GF-D8 (cell line): ENCODE data around the gene CALU.
A peak's percentile ranks its signal among the peaks of the same experiment; 100 is the strongest.

ENCODE experiments used
- DNase-seq: peaks from one replicate; lab custom pipeline; 2025; lab: John Stamatoyannopoulos, UW

Gene CALU

DNA sequence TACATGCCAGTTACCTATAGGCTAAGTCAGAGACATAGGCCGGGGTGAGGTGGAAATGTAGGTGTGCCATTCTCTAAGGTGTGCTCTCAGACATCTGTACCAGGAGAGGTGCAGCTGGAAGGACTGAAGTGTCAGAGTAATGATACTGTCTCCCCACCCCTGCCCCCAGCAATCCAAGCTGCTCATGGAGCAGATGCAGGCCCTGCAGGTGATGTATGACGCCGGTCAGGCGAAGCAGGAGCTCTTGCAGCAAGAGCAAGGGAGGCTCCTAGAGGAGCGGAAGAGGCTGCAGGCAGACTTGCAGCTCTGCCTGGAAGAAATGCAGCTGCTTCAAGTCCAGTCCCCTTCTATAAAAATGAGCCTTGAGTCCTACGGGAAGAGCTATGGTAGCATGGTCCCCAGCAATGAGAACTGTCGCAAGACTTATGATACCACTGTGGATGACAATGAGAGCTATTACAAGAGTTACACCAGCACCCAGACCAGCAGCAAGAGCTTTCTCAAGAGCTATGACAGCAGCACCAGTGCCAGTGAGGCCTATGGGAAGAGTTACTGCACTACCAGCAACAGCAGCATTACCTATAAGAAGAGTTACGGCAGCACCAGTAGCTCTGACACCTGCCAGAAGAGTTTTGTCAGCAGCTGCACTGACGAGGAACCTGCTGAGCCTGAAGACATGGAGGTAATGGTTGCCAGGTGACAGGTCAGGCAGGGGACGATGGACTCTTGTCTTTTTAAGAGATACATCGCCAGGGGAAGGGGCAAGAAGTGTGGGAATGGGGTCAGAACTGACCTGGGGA, 72.7 kb downstream of the CALU start:
- no peak for DNase-seq

DNA sequence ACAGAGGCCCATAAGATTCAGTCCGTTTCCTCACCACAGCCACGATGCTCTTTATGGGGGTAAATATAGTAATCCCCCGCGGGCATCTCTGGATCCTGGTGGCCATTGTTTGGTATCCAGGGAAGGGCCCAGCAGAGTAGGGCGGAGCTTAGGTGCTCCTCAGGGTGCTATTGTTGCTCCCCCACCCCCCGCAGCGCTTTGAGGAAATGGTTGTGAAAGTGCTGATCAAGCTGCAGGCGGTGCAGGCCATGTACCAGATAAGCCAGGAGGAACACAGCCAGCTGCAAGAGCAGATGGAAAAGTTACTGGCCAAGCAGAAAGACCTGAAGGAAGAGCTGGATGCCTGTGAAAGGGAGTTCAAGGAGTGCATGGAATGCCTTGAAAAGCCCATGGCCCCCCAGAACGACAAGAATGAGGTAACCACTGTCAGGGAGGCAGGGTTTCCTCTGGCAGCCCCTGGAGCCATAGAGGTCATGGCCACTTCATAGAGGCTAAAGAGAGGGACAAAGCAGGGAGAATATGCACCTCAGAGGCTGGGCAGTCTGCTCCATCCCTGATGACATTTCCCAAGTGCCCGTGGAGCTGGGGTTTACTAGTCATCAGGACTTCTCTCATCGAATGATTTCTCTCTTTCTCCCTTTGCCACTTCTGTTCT, 73.5 kb downstream of the CALU start:
- peak; percentile 27 for DNase-seq

DNA sequence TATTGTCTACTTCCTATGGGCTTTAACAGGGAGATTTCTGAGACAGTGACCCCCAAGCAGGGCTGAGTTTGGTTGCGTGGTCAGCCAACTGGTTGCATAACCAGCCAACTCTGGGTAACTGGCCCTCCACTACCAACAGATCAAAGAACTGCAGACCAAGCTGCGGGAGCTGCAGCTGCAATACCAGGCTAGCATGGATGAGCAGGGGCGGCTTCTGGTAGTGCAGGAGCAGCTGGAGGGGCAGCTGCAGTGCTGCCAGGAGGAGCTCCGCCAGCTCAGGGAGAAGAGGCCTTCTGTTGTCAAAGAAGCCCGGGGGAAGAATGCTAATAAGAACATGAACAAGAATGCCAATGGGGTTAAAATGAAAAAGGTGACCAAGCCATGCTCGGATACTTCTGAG, 75.3 kb downstream of the CALU start:
- DNase-seq, result no peak

DNA sequence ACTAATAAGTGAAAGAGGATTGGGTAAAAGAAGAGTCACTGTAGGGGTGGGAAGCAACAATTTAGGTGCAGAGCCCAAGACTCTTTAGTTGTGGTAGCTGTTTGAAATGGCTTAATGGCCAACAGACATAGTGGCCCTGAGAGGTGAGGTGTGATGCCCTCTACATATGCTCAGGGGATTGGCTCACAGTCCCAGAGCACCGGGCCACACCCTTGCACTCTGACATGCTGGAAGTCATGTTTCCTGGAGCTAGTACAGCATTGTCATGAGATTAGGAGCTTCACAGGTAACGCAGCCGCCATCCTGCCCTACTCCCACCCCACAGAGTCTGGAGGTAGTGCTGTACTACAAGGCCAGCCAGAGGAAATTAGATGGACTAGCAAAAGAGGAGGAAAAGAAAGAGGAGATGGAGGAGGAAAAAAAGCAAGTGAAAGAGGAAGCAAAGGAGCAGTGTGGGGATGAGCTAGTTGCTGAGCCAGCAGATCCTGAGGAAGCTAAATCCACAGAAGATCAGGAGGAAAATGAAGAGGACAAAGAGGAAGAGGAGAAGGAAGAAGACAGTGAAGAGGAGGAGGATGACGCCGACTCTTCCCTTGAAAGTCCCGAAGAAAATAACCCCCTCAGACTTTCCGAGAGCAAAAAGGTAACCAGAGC, 76.3 kb downstream of the CALU start:
- DNase-seq, result no peak

DNA sequence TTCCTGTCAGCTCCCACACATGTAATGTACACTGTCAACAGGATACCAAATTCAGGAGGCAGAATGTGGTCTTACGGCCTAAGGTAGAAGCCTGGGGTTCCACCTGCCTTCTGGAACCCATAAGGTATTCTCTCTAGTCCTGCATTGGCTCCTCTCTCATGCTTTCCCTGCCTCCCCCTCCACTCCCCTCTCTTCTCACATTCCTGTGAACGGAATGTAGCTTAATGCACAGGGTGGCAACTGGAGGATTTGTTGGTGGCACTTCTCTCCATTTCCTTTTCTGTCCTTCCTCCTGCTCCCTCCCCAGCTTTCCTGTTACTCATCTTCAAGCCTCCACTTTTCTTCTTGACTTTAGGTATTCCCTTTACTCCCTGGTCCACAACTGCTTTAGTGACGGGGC, 79.5 kb downstream of the CALU start:
- DNase-seq, result no peak
